Neural crest cell (in vitro differentiated cells): ENCODE measurements around the gene B4GALT6. TPM values are rescaled to one million over a fixed set of nuclear protein-coding genes. Genes with fewer than 3 reads are reported as not detected.

Source experiments
- DNase-seq: peaks from one replicate; pipeline ENCODE4 v3.0.0; 2021; ENCODE audit warnings: low read depth, mixed read lengths, low spot score
- H3K27ac Mint-ChIP-seq: one replicate; pipeline ENCODE4 v1.8.0; 2021; ENCODE audit warnings: mild to moderate bottlenecking, mixed read lengths; ENCODE audit not compliant: unreplicated experiment
- H3K27me3 Mint-ChIP-seq: 2 replicates; pipeline ENCODE4 v1.8.0; 2021; ENCODE audit warnings: low read depth, mild to moderate bottlenecking, mixed read lengths
- H3K36me3 Mint-ChIP-seq: 2 replicates; pipeline ENCODE4 v1.8.0; 2021; ENCODE audit warnings: low read depth, mild to moderate bottlenecking, mixed read lengths
- H3K4me1 Mint-ChIP-seq: 2 replicates; pipeline ENCODE4 v1.8.0; 2021; ENCODE audit warnings: mixed read lengths
- H3K4me3 Mint-ChIP-seq: one replicate; pipeline ENCODE4 v1.8.0; 2021; ENCODE audit warnings: mild to moderate bottlenecking, mixed read lengths
- H3K9me3 Mint-ChIP-seq: 2 replicates; pipeline ENCODE4 v1.8.0; 2021; ENCODE audit warnings: mixed read lengths
- CTCF ChIP-seq: fragments of 200-600 bp; sonication (generic); conservative IDR thresholded peaks from 2 replicates; pipeline ENCODE4 v1.5.0; 2021; ENCODE audit warnings: antibody characterized with exemption, mild to moderate bottlenecking
- total RNA-seq: library from RNA; stranded (reverse); gene quantifications from 2 replicates; pipeline ENCODE4 v1.2.1, GENCODE V29; 2021

The B4GALT6 gene
- total RNA-seq, 1 donor from 2014 or later, result 43.4 TPM

DNA sequence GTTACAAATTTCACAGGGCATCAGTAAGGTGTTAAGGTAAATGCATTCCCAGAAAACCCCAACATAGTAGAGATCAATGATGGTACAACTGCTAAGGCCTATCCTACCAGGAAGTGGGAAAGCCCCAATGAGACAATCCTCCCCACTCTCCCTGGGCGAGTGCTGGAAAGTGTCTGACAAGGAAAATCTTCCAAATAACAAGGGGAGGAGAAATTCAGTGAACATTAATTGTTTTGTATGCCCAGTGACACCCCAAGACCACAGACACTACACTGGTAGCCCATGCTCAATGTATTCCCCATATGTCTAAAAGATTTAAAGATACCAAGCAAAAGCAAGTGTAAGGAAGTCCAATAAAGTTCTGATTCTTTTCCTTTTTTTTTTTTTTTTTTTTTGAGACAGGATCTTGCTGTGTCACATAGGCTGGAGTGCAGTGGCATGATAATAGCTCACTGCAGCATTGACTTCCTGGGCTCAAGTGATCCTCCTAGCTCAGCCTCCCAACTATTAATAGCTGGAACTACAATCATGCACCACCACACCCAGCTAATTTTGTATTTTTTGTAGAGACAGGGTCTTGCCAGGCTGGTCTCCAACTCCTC lies 24.7 kb downstream of the B4GALT6 start:
- no peak for DNase-seq
- H3K4me3 Mint-ChIP-seq, result no peak overlapping the region
- peaks cover 46% of the 10 kb centered on the region for H3K36me3 Mint-ChIP-seq
- H3K4me1 Mint-ChIP-seq, result no peaks in the 10 kb centered on the region
- no peaks in the 10 kb centered on the region for H3K27me3 Mint-ChIP-seq
- no peak overlapping the region for H3K27ac Mint-ChIP-seq
- peaks cover 7% of the 10 kb centered on the region for H3K9me3 Mint-ChIP-seq
- no peak for TF ChIP-seq CTCF

DNA sequence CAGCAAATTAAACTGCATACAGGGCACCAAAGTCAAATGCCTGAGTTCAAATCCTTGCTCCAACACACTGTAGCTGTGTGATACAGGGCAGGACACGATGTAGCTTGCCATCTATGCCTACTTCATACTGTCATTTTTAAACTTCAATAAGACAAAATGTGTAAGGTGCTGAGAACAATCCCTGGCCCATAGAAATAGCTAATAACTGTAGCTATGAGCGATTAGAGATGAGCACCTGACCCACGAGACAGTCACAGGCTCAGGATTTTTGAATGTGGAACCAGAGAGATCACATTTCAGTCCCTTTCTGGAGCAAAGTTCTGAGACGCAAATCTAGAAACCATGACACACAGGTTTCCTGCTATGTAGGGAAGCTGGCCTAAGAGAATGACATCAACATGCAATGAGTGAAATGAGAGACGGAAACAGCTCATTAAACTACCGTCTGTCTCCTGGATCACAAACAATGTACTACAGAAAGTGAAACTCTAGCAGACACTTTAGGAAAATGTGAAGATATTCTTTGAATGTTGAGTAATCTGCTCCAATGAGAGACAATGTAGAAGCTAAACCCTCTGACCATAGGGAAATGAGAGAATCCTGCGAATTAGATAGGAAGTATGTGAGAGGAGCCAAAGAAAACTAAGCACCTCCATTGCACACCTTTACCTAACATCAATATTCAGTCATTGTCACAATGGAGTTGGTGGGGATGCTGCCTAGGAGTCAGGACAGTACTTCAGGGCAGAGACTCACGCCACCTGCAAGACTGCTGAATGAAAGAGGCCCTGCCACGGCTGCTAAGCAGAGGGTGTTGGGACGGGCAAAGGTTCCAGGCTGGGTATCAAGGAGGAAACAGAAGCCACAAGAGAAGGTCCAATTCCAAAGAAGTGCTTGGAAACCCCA lies 25.5 kb downstream of the B4GALT6 start:
- TF ChIP-seq CTCF, result no peak
- Mint-ChIP-seq H3K36me3 (peaks cover 39% of the 10 kb centered on the region), H3K9me3 (peaks cover 7% of the 10 kb centered on the region), H3K4me3 (no peak overlapping the region), H3K27me3 (no peaks in the 10 kb centered on the region), H3K4me1 (no peaks in the 10 kb centered on the region), H3K27ac (no peak overlapping the region)
- DNase-seq, result no peak

DNA sequence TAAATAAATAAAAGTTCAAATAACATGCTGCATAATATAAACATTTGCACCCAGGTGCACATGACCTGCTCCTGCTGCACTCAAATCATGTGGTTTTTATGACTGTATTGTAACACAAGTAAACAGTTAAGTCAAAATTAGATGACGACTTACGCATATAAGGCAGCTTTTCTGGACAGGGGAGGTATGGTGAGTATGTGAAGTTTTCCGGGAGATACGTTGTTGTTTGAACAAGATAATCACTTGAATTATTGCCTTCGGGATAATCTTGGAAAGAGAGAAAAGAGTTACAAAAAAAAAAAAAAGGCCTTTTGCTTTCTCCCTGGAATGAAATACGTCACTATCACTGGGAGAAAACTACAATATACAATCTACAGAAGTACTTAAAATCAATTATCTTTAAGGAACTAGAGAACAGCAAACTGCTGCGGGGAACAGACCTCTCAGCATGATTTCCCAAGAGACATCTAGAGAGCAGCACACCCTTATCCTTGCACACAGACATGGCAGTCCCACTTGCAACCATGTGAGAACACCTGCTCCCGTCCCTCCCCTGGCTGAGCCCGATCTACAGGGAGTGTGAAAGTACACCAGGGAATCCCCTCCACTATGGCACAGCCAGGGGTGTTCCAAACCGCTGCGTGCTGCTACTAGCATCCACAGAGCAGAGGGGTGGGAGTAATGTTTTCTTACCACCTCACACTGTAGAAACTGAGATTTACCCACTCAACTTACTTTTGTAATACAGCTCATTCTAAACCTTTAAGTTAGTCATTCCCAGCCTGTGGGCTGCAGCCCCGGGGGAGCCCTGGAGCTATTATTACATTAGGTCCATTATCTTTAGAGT lies 26.3 kb downstream of the B4GALT6 start:
- DNase-seq, result no peak
- Mint-ChIP-seq H3K36me3 (peaks cover 42% of the 10 kb centered on the region), H3K9me3 (peaks cover 7% of the 10 kb centered on the region), H3K27me3 (no peaks in the 10 kb centered on the region), H3K27ac (peak overlapping the region; percentile 3), H3K4me1 (no peaks in the 10 kb centered on the region), H3K4me3 (no peak overlapping the region)
- TF ChIP-seq CTCF, result no peak

GRCh38 chr18:31656754-31657153 lies 27.6 kb downstream of the B4GALT6 start:
- no peaks in the 10 kb centered on the region for H3K27me3 Mint-ChIP-seq
- H3K4me3 Mint-ChIP-seq, result no peak overlapping the region
- H3K27ac Mint-ChIP-seq, result no peak overlapping the region
- TF ChIP-seq CTCF, result no peak
- DNase-seq, result no peak
- H3K4me1 Mint-ChIP-seq, result no peaks in the 10 kb centered on the region
- peaks cover 7% of the 10 kb centered on the region for H3K9me3 Mint-ChIP-seq
- H3K36me3 Mint-ChIP-seq, result peaks cover 43% of the 10 kb centered on the region

- no peak for TF ChIP-seq CTCF
- H3K9me3 Mint-ChIP-seq, result peaks cover 3% of the 10 kb centered on the region
- H3K4me1 Mint-ChIP-seq, result peaks cover 4% of the 10 kb centered on the region
- peaks cover 33% of the 10 kb centered on the region for H3K36me3 Mint-ChIP-seq
- no peak overlapping the region for H3K4me3 Mint-ChIP-seq
- H3K27me3 Mint-ChIP-seq, result no peaks in the 10 kb centered on the region
- no peak overlapping the region for H3K27ac Mint-ChIP-seq
- DNase-seq, result no peak
These were observed 29.0 kb downstream of the B4GALT6 start for GRCh38 chr18:31655354-31655753.
